KOPT-K1 (cell line): ENCODE results near the gene ACTR10.
"Not testable (repeated sequence)": the region's sequence is repeated elsewhere in the genome, so short reads cannot be mapped to it uniquely, and the experiment has no call there.

Source experiments
- H3K27ac ChIP-seq: fragments of 200-600 bp; sonication (generic); 2 replicates; pipeline ENCODE4 v1.5.1; 2016; ENCODE audit warnings: antibody characterized with exemption, mild to moderate bottlenecking, low read depth, low read length; ENCODE audit not compliant: poor library complexity, severe bottlenecking
- H3K36me3 ChIP-seq: fragments of 200-600 bp; sonication (generic); 2 replicates; pipeline ENCODE4 v1.5.1; 2017; ENCODE audit warnings: antibody characterized with exemption, mild to moderate bottlenecking, low read length, moderate library complexity; ENCODE audit not compliant: insufficient read depth
- H3K9me3 ChIP-seq: fragments of 200-600 bp; sonication (generic); 2 replicates; pipeline ENCODE4 v1.5.1; 2017; ENCODE audit warnings: antibody characterized with exemption, low read length, mild to moderate bottlenecking; ENCODE audit not compliant: insufficient read depth, poor library complexity, severe bottlenecking

ACTR10 gene

DNA sequence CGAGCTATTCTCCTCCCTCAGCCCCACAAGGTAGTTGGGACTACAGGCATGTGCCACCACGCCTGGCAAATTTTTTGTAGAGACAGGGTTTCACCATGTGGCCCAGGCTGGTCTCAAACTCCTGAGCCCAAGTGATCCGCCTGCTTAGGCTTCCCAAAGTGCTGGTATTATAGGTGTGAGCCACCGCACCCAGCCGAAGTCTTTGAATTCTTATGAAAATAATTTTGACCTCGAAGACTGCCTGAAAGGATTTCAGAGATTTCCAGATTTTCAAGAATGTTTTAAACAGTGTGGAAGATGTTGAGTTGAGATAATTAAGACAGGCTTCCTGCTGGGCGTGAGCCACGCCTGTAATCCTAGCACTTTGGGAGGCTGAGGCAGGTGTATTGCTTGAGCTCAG is 49.7 kb downstream of the ACTR10 start:
- peaks cover 73% of the 10 kb centered on the region for H3K36me3 ChIP-seq
- H3K27ac ChIP-seq: no peak overlapping the region
- H3K9me3 ChIP-seq: no peaks in the 10 kb centered on the region

DNA sequence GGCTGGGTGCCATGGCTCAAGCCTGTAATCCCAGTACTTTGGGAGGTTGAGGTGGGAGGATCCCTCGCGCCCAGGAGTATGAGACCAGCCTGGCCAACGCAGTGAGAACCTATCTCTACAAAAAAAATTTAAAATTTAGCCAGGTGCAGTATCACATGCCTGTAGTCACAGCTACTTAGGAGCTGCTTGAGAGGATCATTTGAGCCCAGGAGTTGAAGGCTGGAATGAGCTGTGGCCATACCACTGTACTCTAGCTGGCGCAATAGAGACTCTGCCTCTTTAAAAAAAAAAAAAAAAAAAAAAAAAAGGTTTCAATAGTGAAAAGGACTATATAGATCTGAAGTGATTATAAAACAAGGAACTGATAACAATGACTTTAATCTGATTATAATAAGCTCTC is 58.2 kb downstream of the ACTR10 start:
- Histone ChIP-seq H3K9me3 (no peaks in the 10 kb centered on the region), H3K27ac (no peak overlapping the region), H3K36me3 (peaks cover 100% of the 10 kb centered on the region)

DNA sequence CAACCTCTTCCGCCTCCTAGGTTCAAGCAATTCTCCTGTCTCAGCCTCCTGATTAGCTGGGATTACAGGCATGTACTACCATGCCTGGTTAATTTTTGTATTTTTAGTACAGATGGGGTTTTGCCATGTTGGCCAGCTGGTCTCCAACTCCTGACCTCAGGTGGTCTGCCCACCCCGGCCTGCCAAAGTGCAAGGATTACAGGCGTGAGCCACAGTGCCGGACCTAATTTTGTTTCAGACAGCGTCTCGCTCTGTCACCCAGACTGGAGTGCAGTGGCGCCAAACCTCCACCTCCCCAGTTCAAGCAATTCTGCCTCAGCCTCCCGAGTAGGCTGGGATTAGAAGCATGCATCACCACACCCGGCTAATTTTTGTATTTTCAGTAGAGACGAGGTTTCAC is 62.1 kb downstream of the ACTR10 start:
- H3K27ac ChIP-seq: not testable (repeated sequence)

DNA sequence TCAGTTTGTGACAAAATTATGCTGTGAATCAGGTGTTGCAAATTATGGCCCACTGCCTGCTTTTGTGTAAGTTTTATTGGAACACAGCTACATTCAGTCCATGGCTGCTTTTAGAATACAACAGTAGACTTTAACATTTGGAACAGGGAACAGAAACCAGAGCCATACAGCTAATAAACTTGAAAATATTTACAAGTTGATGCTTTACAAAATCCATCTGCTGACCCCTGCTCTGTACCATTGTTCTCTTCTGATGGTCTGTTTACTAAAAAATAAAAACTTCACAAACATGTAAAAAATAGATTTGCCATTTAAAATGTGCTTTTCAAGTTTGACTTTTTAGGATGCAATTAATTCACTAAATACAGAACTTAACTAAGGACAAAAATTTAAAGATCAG is 65.5 kb downstream of the ACTR10 start:
- Histone ChIP-seq H3K27ac (no peak overlapping the region), H3K36me3 (peaks cover 100% of the 10 kb centered on the region), H3K9me3 (no peaks in the 10 kb centered on the region)

More for the DNA sequence above, 62.1 kb downstream of the ACTR10 start:
- not testable (repeated sequence) for H3K9me3 ChIP-seq
- H3K36me3 ChIP-seq: peaks cover 100% of the 10 kb centered on the region

DNA sequence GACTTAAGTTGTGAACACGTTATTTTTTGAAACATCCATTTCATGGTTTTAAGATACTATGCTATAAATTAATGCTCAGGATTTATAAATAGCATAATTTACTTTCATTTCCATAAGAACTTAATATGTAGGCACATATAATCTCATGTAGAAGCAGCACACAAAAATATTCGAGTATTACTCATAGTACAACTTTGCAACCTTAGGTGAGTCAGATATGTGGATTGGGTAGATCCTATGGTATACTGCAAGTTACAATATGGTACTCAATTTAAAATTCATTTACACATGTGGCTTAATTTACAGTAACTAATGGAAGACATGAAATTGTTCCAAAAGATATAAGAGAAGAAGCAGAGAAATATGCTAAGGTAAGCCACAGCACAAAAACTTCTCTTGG is 70.7 kb downstream of the ACTR10 start:
- Histone ChIP-seq H3K27ac (no peak overlapping the region), H3K36me3 (peaks cover 93% of the 10 kb centered on the region), H3K9me3 (no peaks in the 10 kb centered on the region)

DNA sequence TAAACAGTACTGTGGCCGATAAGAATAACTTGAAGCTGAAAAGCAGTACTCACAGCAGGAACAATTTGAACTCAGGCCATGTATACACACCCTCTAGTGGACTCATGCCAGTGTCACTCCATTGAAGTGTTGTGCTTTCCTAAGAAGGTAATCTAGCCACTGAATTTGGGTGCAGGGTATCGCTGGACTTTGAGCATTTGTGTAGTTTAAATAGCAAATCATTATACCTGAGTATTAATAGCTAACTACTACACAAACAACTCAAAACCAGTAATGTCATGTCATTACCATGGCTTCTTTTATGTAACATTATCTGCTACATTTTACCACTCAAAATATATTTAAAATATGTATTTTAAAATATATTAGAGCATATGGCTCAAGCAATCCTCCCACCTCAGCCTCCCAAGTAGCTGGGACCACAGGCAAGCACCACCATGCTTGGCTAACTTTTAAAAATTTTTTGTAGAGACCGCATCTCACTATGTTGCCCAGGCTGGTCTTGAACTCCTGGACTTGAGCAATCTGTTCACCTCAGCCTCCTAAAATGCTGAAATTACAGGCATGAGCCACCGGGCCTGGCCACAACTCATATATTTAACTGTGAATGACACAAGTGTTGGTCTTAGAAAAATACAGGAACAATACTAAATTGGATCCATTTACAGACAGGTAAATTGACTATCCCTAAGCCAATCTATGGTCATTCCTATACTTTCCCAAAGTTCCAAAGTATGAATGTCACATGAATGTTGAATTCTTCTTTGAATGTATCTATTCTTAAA is 72.8 kb downstream of the ACTR10 start:
- peaks cover 83% of the 10 kb centered on the region for H3K36me3 ChIP-seq
- no peaks in the 10 kb centered on the region for H3K9me3 ChIP-seq
- H3K27ac ChIP-seq: no peak overlapping the region

DNA sequence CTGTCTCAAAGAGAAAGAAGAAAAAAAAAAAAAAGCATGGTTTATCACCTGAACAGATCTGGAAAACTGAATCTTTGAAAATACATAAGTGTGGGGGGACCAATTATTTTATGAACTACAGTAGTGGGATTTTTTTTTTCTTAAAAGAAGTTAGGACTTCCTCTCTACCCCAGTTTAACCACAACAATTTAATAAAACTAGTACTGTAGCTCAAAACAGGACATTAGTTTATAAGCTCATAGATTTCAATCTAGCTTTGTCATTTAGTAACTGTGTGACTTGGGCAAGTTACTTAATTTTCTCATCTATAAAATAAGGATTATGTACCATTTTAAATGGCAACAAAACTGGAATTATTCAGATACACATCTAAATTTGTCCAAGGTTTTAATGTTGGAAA is 74.9 kb downstream of the ACTR10 start:
- Histone ChIP-seq H3K27ac (peak overlapping the region; percentile 55), H3K36me3 (peaks cover 83% of the 10 kb centered on the region), H3K9me3 (no peaks in the 10 kb centered on the region)

DNA sequence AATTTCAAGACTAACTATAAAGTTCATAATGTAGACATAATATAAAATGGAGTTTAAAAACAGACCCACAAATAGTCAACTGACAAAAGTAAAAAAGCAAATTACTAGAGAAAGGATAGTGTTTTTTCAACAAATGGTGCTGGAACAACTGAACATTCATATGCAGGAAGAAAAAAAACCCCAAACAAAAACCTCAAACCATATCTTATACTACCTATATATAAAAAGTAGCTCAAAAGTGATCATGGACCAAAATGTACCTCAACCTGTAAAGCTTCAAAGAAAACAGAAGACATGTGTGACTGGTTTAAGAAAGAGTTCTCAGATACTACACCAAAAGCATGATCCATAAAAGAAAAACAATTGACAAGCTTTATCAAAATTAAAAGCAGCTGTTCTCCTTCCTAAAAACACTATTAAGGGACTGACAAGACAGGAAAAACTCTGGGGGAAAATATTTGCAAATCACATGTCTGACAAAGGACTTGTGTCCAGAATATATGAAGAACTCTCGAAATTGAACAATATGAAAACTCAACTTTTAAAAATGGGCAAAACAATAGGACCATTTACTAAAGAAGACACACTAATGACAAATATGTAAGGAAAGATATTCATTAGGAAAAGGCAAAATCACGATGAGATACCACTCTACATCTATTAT is 75.7 kb downstream of the ACTR10 start:
- H3K27ac ChIP-seq: peak overlapping the region; percentile 55
- H3K36me3 ChIP-seq: peaks cover 83% of the 10 kb centered on the region

DNA sequence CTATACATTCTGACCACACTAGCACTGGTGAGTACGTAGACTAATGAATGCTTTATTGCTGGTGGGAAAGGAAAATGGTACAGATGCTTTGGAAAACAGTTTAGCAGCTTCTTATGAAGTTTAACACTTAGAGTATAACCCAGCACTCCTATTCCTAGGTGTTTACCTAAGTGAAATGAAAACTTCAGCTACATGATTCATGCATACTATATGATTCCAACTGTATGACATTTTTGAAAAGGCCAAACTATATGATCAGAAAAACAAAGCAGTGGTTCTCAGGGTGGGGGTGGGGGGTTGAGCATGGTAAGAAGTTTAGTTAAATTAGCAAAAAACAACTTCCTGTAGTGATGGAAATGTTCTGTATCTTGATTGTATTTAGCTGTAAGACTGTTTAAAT is 76.3 kb downstream of the ACTR10 start:
- H3K36me3 ChIP-seq: peaks cover 83% of the 10 kb centered on the region
- H3K9me3 ChIP-seq: no peaks in the 10 kb centered on the region
- peak overlapping the region; percentile 55 for H3K27ac ChIP-seq

More for the DNA sequence above, 75.7 kb downstream of the ACTR10 start:
- H3K9me3 ChIP-seq: no peaks in the 10 kb centered on the region

DNA sequence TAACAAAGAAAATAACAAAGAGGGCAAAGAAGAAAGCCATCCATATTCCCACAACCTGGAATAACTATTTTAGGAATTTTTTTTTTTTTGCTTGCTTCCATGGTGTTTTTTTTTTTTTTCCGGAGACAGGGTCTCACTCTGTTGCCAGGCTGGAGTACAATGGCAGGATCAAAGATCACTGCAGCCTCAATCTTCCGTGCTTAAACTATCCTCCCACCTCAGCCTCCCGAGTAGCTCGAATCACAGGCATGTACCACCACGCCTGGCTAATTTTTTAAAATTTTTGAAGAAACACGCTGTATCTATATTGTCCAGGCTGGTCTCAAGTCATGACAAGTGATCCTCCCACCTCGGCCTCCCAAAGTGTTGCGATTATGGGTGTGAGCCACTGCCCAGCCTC is 78.2 kb downstream of the ACTR10 start:
- H3K27ac ChIP-seq: no peak overlapping the region
- H3K9me3 ChIP-seq: no peaks in the 10 kb centered on the region
- H3K36me3 ChIP-seq: peaks cover 83% of the 10 kb centered on the region

DNA sequence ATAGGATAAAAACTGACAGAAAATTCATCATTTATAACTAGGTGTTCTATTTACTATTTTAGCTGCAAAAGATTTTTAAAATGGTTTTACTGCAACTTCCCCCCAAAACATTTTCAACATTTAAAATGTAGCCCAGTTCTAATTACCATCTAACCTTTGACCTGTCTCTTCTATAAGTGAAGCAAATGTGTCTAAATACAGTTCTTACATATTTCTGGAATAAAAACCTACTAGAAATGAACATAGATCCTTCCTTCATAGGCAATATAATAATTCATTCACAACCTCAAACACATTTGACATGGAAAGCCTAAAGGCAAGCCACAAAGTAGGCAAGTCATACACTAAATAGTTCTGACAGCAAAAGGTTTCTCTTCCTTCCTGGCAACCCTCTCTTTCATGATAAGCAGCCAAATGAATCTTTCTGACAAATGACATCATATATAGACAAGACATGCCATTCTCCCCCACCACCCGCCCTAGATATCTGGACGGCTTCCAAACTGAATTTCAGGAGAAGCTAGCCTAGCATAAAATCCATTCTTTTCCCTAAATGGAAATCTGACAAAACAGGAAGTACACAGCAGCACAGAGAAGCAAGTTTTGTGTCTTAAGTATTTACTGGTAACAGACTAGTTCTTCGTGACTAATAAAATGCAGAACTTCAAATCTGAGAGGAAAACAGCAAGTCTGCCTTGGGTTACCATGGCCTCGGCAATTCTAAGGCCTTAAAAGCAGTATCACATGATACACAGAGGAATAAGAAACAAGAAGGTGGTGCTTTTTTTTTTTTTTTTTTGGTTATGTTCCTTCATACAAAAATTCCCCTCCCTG is 81.2 kb downstream of the ACTR10 start:
- Histone ChIP-seq H3K9me3 (no peaks in the 10 kb centered on the region), H3K36me3 (peaks cover 96% of the 10 kb centered on the region), H3K27ac (no peak overlapping the region)

DNA sequence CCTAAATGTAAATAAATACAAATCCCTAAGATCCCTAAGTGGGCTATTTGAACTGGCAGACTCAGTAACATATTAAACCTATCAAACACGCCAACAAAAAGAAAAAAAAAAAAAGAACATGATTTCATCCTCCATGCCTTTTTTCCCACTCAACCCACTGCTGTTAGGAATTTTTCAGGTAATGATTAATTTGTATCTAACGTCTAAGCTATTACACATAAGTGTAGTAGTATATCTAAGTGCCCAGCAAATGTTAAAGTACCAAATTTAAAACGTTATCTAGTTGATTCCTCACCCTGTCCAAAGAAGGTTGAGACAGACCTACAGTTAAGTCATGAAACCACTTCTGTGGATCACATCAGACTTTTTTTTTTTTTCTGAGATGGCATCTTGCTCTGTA is 82.0 kb downstream of the ACTR10 start:
- Histone ChIP-seq H3K36me3 (peaks cover 99% of the 10 kb centered on the region), H3K27ac (no peak overlapping the region)

DNA sequence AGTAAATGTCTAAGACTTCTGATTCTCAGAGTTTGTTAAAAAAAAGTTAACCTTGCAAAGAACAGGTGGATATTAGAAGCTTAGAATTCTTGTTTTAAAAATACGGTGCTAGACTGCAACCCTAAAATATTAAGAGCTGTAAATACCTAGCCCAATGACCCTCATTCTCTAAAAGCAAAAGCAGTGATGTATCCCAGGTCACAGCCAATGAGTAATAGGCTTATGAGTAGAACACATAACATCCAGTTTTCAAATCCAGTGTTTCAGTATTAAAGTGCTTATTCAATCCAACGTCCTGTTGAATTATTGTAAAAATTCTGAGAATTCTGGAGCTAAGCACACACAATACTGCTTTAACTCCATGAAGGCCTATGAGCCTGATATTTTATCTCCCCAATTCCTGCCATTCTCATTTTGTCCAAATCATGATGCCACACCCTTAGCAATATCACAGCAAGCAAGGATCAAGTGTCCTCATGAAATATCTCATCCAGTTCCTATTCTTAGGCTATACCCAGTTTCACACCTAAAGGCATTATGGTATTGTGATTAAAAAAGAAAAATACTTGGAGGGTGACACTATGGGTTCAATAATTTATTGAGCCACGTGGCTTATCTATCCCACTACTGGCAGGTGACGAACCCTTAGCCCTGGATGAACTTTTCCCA is 83.1 kb downstream of the ACTR10 start:
- Histone ChIP-seq H3K27ac (no peak overlapping the region), H3K36me3 (peaks cover 100% of the 10 kb centered on the region), H3K9me3 (no peaks in the 10 kb centered on the region)

More for the DNA sequence above, 82.0 kb downstream of the ACTR10 start:
- H3K9me3 ChIP-seq: no peaks in the 10 kb centered on the region

DNA sequence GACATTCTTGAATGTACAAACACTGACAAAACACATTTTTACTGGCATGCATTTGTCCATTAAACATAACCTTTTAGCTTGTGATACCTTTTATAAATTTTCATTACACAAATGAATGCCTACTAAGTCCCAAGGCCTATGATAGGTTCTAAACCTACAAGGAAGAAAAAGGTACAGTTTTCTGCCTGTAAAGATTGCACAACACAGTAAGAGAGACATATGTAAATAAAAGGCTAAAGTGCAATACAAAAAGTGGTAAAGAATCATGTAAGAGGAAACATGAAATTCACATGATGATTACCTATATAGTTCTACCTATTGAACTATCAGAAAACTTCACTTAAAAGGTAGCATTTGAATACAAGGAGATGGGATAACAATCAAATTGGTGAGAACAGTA is 83.8 kb downstream of the ACTR10 start:
- Histone ChIP-seq H3K27ac (no peak overlapping the region), H3K36me3 (peaks cover 100% of the 10 kb centered on the region), H3K9me3 (no peaks in the 10 kb centered on the region)

DNA sequence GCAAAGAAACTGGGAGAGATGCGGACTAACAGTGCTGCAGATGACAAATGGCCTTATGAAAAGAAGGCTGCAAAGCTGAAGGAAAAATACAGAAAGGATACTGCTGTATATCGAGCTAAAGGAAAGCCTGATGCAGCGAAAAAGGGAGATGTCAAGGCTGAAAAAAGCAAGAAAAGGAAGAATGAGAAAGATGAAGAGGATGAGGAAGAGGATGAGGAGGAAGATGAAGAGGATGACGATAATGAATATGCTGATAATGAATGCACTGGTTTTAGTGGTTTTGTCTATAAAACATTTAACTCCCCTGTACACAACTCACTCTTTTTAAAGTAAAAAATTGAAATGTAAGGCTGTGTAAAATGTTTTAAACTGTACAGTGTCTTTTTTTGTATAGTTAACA is 85.2 kb downstream of the ACTR10 start:
- Histone ChIP-seq H3K27ac (peak overlapping the region; percentile 19), H3K36me3 (peaks cover 100% of the 10 kb centered on the region), H3K9me3 (no peaks in the 10 kb centered on the region)
